ENCODE measurements around the gene ZNF813.

The ZNF813 gene

DNA sequence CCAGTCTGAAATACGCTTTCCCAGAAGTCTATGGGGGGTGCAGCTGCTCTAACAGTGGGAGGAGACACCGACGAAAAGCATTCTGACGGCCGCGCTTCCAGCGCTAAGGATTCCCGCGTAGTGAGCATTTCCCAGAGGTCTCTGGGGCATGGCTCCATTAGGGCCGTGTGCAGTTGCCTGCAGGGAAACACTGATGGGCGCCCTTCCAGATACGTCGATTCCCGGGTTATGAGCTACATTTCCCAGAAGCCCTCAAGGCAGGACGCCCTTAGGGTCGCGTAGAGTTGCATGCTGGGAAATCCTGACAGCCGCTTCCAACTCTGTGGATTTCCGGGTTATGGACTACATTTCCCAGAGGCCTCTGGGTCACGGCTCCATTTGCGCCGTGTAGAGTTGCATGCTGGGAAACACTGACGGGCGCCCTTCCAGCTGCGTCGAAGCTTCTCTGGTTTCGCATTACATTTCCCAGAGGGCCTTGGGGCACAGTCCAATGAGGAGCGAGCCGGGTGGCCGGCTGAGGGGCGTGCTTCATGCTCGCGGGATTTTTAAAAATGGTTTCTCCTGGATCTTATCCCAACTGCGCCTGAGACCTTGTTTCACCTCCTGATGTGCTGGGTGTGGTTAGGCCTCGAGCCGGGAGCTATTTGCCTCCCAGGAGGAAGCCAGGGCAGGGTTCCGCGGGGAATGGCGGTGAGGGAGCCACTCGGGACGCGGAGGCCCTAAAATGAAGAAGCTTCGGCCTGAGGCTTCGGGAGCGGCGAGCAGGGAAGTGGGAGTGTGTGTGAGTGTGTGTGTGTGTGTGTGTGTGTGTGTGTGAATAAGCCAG, 53.2 kb downstream of the ZNF813 start:
- peak; percentile 68 to 74 for DNase-seq (ENCODE audit: low read depth in 2 of 2)

DNA sequence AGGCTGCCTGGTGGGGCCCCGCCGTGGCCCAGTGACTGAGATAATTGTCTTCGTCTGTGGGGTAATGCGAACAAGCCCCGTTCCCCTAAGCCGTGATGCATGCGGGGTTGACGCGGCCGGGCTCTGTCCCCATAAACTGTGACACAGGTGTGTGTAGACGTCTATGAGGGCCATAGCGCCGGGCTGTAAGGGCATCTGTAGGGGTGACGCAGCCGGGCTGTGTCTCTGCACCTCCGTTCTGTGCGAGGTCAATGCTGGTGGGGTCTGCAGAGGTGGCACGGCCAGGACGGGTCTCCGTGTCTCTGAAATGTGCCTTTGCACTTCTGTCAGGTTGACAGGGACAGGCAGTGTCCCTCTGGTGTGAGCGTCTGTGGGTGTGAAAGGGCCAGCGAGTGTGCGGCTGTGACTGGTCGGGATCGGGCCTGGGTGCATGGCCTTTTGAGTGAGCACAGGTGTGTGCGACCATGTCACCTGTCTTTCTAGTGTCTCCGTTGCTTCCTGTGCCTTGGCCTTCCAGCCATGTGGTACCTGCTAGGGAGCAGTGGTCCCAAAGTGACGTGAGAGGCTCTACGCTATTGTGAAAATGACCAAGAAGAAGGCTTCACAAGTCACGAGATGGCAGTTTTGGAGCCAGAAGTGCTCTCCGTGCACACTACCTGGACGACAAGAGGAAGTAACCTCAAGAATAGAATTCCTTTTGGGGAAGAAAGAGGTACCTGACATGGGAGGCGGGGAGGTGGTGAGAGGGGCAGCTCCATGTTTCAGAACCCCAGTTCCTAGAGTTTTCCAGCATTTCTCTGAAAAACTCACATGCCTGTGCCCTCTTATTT, 54.1 kb downstream of the ZNF813 start:
- no peak for DNase-seq (ENCODE audit: low read depth in 2 of 2)

- DNase-seq (ENCODE audit: low read depth in 2 of 2) = no peak
Measured at GRCh38 chr19:53525922-53526321, 58.4 kb downstream of the ZNF813 start.

DNA sequence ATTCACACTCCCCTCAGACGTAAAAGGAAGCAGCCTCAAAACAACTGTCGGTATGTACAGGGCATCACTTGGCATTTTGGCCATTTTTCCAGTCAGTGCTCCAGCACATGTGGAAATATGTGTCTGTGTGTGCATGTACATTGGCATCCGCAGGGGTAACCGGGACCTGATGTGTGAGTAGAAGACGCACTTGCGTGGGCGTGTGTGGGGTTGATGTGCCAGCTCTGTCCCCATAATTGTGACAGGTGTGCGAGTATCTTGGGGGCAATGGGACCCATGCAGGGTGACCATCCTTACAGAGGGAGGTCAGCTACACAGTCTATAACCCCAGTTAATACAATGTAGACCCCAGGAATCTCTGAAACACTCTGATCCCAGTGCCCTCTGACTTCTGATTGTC, 63.1 kb downstream of the ZNF813 start:
- DNase-seq (ENCODE audit: low read depth in 2 of 2) = no peak

DNA sequence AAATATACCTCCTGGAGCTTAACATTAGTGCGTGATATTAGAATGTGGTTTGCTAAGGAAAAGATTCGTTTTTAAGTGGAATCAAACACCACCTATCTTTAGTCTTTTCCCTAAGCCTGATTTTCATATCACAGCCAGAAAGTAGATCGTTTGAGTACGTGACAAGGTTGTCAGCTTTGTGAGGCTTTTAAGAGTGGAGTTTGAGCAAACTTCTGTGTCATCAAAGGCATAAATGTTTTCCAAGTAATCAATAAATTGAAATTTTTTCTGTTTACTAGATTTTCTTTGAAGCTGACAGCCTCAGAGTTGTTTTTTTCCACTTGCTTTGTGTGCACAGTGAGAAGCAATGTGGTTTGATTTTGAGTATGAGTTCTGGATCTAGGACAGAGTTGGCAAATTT, 63.9 kb downstream of the ZNF813 start:
- no peak for DNase-seq (ENCODE audit: low read depth in 2 of 2)

- DNase-seq (ENCODE audit: low read depth in 2 of 2) = no peak
Measured at GRCh38 chr19:53532362-53532761, 64.8 kb downstream of the ZNF813 start.

DNA sequence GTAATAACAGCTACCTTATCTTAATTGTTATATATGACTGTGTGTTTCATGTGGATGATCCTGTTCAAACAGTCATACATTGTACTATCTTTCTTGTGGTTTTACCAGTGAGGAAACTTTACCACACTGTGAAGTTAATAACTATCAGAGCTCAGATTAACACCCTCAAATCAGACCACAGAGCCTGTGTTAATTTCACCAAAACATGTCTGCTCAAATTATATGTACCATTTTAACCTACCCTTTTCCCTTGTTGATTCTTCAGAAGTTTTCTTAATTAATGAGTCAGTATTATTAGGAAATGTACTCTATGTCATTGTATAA, 68.7 kb downstream of the ZNF813 start:
- DNase-seq (ENCODE audit: low read depth in 2 of 2) = no peak

- no peak for DNase-seq (ENCODE audit: low read depth in 2 of 2)
Measured at GRCh38 chr19:53537121-53537520, 69.6 kb downstream of the ZNF813 start.

DNA sequence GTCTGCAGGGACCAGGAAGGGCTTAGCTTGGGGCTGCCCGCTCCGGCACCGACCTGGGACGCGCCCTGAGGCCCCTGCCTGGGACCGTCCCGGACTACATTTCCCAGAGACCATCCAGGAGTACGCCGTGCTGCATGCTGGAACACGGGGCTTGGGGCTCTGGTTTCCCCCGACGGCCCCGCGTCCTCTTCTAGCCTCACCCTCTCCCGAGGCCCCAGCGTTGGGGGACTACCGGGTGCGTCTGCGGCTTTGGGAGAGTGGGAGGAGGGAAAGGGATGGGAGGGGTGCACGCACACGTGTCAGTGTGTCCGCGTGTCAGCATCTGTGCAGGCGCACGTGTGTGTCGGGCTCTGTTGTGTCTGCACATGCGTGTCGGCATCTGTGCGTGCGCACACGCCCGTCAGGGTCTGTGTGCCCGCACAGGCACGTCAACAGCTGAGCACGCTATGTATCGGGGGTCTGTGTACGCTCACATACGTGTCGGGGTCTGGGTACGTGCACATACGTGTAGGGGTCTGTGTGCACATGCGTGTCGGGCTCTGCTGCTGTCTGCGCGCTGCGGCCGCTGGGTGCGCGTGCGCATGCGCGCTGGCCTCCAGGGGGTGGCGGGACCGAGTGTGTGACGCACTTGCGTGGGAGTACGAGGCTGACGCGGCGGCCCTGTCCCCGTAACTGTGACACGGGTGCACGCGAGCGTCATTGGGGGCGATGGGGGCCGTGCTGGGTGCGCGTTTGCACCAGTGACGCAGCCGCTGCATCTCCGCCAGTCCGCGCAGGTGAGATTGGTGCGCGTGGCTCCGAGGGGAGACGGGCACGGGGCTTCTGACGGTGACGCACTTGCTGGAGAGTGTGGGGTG, 70.2 kb downstream of the ZNF813 start, which contains the start of gene ZNF331:
TSS of gene ZNF331 (plus strand) at position 625 of the 857 bp plus-strand sequence. CDS start 31,232 bp downstream, outside the sequence.
- DNase-seq (ENCODE audit: low read depth in 2 of 2) = peak; percentile 68 to 79

- DNase-seq (ENCODE audit: low read depth in 2 of 2) = no peak
Measured at GRCh38 chr19:53538378-53539109, 71.0 kb downstream of the ZNF813 start.

- DNase-seq (ENCODE audit: low read depth in 2 of 2) = no peak
Measured at GRCh38 chr19:53540091-53540490, 72.6 kb downstream of the ZNF813 start.

DNA sequence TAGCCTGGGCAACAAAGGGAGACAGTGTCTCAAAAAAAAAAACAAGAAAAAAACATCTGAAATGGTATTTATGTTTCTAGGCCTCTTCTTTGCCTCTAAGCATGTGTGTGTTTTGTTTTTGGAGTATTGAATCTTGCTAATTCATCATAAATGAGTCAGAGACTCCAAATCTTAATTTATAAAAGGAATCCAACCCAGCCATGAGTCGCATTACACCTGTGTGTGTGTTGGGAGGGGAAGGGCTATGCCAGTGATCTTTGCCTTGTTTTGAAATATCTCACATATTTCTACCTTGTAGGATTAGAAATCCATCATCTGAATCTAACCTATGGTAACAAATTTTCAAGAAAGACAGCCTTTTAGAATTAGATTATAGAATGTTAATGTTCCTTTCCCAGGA, 74.4 kb downstream of the ZNF813 start:
- DNase-seq (ENCODE audit: low read depth in 2 of 2) = no peak

GRCh38 chr19:53545271-53546065, 77.9 kb downstream of the ZNF813 start:
- DNase-seq (ENCODE audit: low read depth in 2 of 2) = no peak

All from stimulated activated CD8-positive, alpha-beta memory T cell treated with anti-CD3 and anti-CD28 coated beads, Interleukin-2, amount 100 ng/mL, for 1 hour (primary cell).